Smooth muscle cell (in vitro differentiated cells): Measurements from ENCODE around the gene ITGAE. TPM values are rescaled to one million over a fixed set of nuclear protein-coding genes. Genes with fewer than 3 reads are reported as not detected.
"Not testable (repeated sequence)": the region's sequence is repeated elsewhere in the genome, so short reads cannot be mapped to it uniquely, and the experiment has no call there.

ENCODE experiments used
- DNase-seq: peaks from one replicate; lab custom pipeline; 2025; ENCODE audit not compliant: unreplicated experiment; lab: John Stamatoyannopoulos, UW
- H2AFZ ChIP-seq: fragments of 200-600 bp; sonication (generic); 2 replicates; pipeline ENCODE4 v1.6.0; 2016; ENCODE audit warnings: antibody characterized with exemption, low read depth, mild to moderate bottlenecking
- H3F3A ChIP-seq: fragments of 200-600 bp; sonication (generic); 2 replicates; pipeline ENCODE4 v1.6.0; 2017; ENCODE audit warnings: antibody characterized with exemption, low read depth
- H3K27ac ChIP-seq: fragments of 200-600 bp; sonication (generic); 2 replicates; pipeline ENCODE4 v1.5.1; 2016; ENCODE audit warnings: low read depth, mild to moderate bottlenecking
- H3K27me3 ChIP-seq: fragments of 200-600 bp; sonication (generic); 2 replicates; pipeline ENCODE4 v1.6.1; 2016; ENCODE audit warnings: low read depth, mild to moderate bottlenecking
- H3K36me3 ChIP-seq: fragments of 200-600 bp; sonication (generic); 2 replicates; pipeline ENCODE4 v1.5.1; 2016; ENCODE audit warnings: low read depth
- H3K4me1 ChIP-seq: fragments of 200-600 bp; sonication (generic); 2 replicates; pipeline ENCODE4 v1.5.1; 2016; ENCODE audit warnings: low read depth
- H3K4me2 ChIP-seq: fragments of 200-600 bp; sonication (generic); 2 replicates; pipeline ENCODE4 v1.6.0; 2016; ENCODE audit warnings: mild to moderate bottlenecking
- H3K4me3 ChIP-seq: fragments of 200-600 bp; sonication (generic); 2 replicates; pipeline ENCODE4 v1.5.1; 2016; ENCODE audit warnings: mild to moderate bottlenecking
- H3K79me2 ChIP-seq: fragments of 200-600 bp; sonication (generic); 2 replicates; pipeline ENCODE4 v1.6.0; 2016; ENCODE audit warnings: low read depth, mild to moderate bottlenecking
- H3K9ac ChIP-seq: fragments of 200-600 bp; sonication (generic); 2 replicates; pipeline ENCODE4 v1.6.0; 2016; ENCODE audit warnings: low read depth
- H3K9me3 ChIP-seq: fragments of 200-600 bp; sonication (generic); replicated peaks from 2 replicates; pipeline ENCODE4 v1.5.1; 2016; ENCODE audit warnings: low read depth
- H4K20me1 ChIP-seq: fragments of 200-600 bp; sonication (generic); 2 replicates; pipeline ENCODE4 v1.6.0; 2016; ENCODE audit warnings: low read depth
- CTCF ChIP-seq: fragments of 200-600 bp; sonication (generic); IDR thresholded peaks from 2 replicates; pipeline ENCODE4 v1.5.1; 2017; ENCODE audit warnings: borderline replicate concordance, mild to moderate bottlenecking, antibody characterized with exemption; ENCODE audit not compliant: insufficient read depth, poor library complexity, severe bottlenecking
- WGBS: methylation state at CpG from one replicate; pipeline ENCODE4 v1.1.7; 2016; ENCODE audit warnings: low lambda C conversion rate; 5-methylcytosine and 5-hydroxymethylcytosine counted together
- polyA plus RNA-seq: library from polyadenylated mRNA; unstranded; fragments of >200 nt; fragmentation: Nextera tagmentation; extraction: Ambion mirVana; gene quantifications from 2 replicates; pipeline ENCODE4 v1.2.1, GENCODE V29; 2016
- total RNA-seq: library from RNA; depleted of rRNA; stranded (reverse); fragments of >200 nt; gene quantifications from 2 replicates; pipeline ENCODE4 v1.2.3, GENCODE V29; 2014

Gene ITGAE
- total and polyA plus RNA-seq, 2 experiments from 2014 or later = 43.8 to 66.7 TPM

GRCh38 chr17:3796110-3796821 lies 4.7 kb downstream of the ITGAE start:
- H3K79me2 ChIP-seq = no peaks in the 10 kb centered on the region
- peak overlapping the region; percentile 79 for H3K9ac ChIP-seq
- no peaks in the 10 kb centered on the region for H3K9me3 ChIP-seq
- no peak overlapping the region for H3K4me2 ChIP-seq
- H4K20me1 ChIP-seq = no peaks in the 10 kb centered on the region
- H3K27ac ChIP-seq = peak overlapping the region; percentile 99
- 51% methylated on average over 13 of the region's 17 CpGs for WGBS
- no peak for TF ChIP-seq CTCF
- peaks cover 30% of the 10 kb centered on the region for H3F3A ChIP-seq
- DNase-seq = no peak
- no peak overlapping the region for H2AFZ ChIP-seq
- no peaks in the 10 kb centered on the region for H3K36me3 ChIP-seq
- no peaks in the 10 kb centered on the region for H3K27me3 ChIP-seq
- H3K4me3 ChIP-seq = no peak overlapping the region
- H3K4me1 ChIP-seq = peaks cover 12% of the 10 kb centered on the region

GRCh38 chr17:3795390-3796102 lies 5.4 kb downstream of the ITGAE start:
- H3K4me2 ChIP-seq = peak overlapping the region; percentile 57

DNA sequence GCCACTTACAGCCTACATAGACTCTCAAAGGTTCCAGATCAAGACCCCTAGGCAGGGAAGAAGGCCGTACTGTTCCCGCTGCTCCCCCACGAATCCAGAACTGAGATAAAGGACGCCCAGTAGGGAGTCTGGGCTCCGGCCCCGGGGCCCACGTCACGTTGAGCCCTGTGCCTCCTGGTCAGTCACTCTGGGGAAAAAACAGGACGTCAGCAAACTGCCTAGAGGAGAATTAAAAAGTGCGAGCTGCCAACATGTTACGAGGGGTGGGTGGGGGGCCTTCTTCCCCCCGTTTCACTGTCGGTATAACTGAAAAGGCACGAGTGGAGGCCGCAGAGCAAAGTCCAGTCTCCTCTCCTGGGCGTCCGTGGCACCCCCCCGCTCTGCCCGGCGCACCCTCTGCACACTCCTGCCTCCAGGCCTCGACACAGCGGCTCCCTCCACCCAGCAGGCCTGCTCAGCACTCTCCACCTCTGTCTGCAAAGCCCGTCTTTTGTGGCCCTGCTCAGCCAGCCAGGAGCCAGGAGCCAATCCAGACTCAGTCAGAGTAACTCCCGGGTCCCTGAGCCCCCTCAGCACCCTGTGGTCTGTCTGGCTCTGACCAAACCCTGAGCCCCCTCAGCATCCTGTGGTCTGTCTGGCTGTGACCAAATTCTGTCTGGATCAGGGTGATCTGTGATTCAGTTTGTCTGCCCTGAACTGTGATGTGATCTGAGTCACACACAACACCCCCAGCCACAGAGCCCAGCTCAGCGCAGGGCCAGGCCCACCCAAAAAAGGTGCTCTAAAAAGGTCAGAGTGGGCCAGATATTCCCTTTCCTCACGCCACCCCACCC lies 6.2 kb downstream of the ITGAE start:
- H4K20me1 ChIP-seq = no peaks in the 10 kb centered on the region
- H3K4me2 ChIP-seq = peak overlapping the region; percentile 70
- 37% methylated on average over 23 of the region's 26 CpGs for WGBS
- H3K9me3 ChIP-seq = no peaks in the 10 kb centered on the region
- H3K79me2 ChIP-seq = no peaks in the 10 kb centered on the region
- no peak for TF ChIP-seq CTCF
- no peaks in the 10 kb centered on the region for H3K36me3 ChIP-seq
- no peaks in the 10 kb centered on the region for H3K27me3 ChIP-seq
- peak overlapping the region; percentile 96 for H3K9ac ChIP-seq
- peaks cover 12% of the 10 kb centered on the region for H3K4me1 ChIP-seq
- no peak overlapping the region for H2AFZ ChIP-seq
- no peak for DNase-seq
- peak overlapping the region; percentile 99 for H3K27ac ChIP-seq
- H3F3A ChIP-seq = peaks cover 21% of the 10 kb centered on the region
- no peak overlapping the region for H3K4me3 ChIP-seq

More at GRCh38 chr17:3795390-3796102, 5.4 kb downstream of the ITGAE start:
- H3F3A ChIP-seq = peaks cover 23% of the 10 kb centered on the region
- 75% methylated on average over 31 of the region's 31 CpGs for WGBS
- H3K36me3 ChIP-seq = no peaks in the 10 kb centered on the region
- no peak overlapping the region for H3K4me3 ChIP-seq
- no peak for DNase-seq
- H3K79me2 ChIP-seq = no peaks in the 10 kb centered on the region
- H3K27ac ChIP-seq = peak overlapping the region; percentile 99
- H2AFZ ChIP-seq = no peak overlapping the region
- H3K9me3 ChIP-seq = no peaks in the 10 kb centered on the region
- H3K27me3 ChIP-seq = no peaks in the 10 kb centered on the region
- H3K4me1 ChIP-seq = peaks cover 12% of the 10 kb centered on the region
- H3K9ac ChIP-seq = peak overlapping the region; percentile 96
- no peaks in the 10 kb centered on the region for H4K20me1 ChIP-seq
- no peak for TF ChIP-seq CTCF

DNA sequence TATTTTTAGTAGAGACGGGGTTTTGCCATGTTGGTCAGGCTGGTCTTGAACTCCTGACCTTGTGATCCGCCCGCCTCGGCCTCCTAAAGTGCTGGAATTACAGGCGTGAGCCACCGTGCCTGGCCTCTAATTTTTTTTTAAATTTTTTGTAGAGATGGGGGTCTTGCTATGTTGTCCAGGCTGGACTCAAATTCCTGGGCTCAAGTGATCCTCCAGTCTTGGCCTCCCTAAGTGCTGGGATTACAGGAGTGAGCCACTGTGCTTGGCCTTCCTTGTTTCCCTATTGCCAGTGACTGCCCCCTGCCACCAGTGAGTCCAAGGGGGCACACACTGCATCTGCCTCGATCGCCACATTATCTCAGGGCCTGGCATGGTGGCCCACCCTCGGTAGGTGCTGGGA lies 6.8 kb downstream of the ITGAE start:
- H3K79me2 ChIP-seq, H3K27me3 ChIP-seq, H3K4me3 ChIP-seq, H3K9me3 ChIP-seq, H3K36me3 ChIP-seq, H2AFZ ChIP-seq, DNase-seq, H4K20me1 ChIP-seq: not testable (repeated sequence)
- peak overlapping the region; percentile 70 for H3K4me2 ChIP-seq
- peaks cover 12% of the 10 kb centered on the region for H3K4me1 ChIP-seq
- H3K27ac ChIP-seq = peak overlapping the region; percentile 99
- H3F3A ChIP-seq = peaks cover 21% of the 10 kb centered on the region
- WGBS = 97% methylated on average over 9 of the region's 9 CpGs
- H3K9ac ChIP-seq = peak overlapping the region; percentile 96

- H2AFZ ChIP-seq, H3K9me3 ChIP-seq, DNase-seq, H3K36me3 ChIP-seq, H3K4me3 ChIP-seq, H4K20me1 ChIP-seq, H3K79me2 ChIP-seq, H3K9ac ChIP-seq, H3K27me3 ChIP-seq, H3K4me2 ChIP-seq: not testable (repeated sequence)
- H3K27ac ChIP-seq = peak overlapping the region; percentile 99
- 85% methylated on average over 7 of the region's 7 CpGs for WGBS
- H3K4me1 ChIP-seq = peaks cover 12% of the 10 kb centered on the region
- peaks cover 21% of the 10 kb centered on the region for H3F3A ChIP-seq
Observed at GRCh38 chr17:3793258-3793657, 7.7 kb downstream of the ITGAE start.
